K562 (cell line): ENCODE measurements around the gene VGF. TPM values are rescaled to one million over a fixed set of nuclear protein-coding genes. Genes with fewer than 3 reads are reported as not detected.

Experiments
- ARID3B ChIP-seq: fragments of 250-450 bp; sonication (Bioruptor Pico); IDR thresholded peaks from 2 replicates; pipeline ENCODE4 v1.4.0; 2020; ENCODE audit warnings: borderline replicate concordance
- ATF1 ChIP-seq, 2 experiments: fragments of 450-650 bp in 1 of 2; IDR thresholded peaks; 2 replicates each; pipeline ENCODE4 v1.6.1; 2016; ENCODE audit warnings: missing compliant biosample characterization in 1 of 2, missing genetic modification characterization in 1 of 2
- EGR1 ChIP-seq: fragments of 450-650 bp; conservative IDR thresholded peaks from 2 replicates; pipeline ENCODE4 v1.6.1; 2017; ENCODE audit warnings: mild to moderate bottlenecking
- EHMT2 ChIP-seq: fragments of 450-650 bp; IDR thresholded peaks from 2 replicates; pipeline ENCODE4 v1.6.1; 2018; ENCODE audit warnings: antibody characterized with exemption
- ELF1 ChIP-seq: fragments of 200-800 bp; sonication (Bioruptor generic); IDR thresholded peaks from 2 replicates; pipeline ENCODE4 v1.6.1; 2016; ENCODE audit warnings: missing genetic modification characterization, missing compliant biosample characterization
- ETV1 ChIP-seq: fragments of 450-650 bp; conservative IDR thresholded peaks from 2 replicates; pipeline ENCODE4 v1.6.1; 2016; ENCODE audit warnings: missing genetic modification characterization, control low read depth, low read depth, missing compliant biosample characterization
- GABPB1 ChIP-seq: sonication (generic); formaldehyde crosslinking; IDR thresholded peaks from 2 replicates; pipeline ENCODE4 v1.8.0; 2022; ENCODE audit warnings: mild to moderate bottlenecking, missing genetic modification reagents
- HSF4 ChIP-seq: fragments of 250-450 bp; sonication (Bioruptor Pico); IDR thresholded peaks from 2 replicates; pipeline ENCODE4 v2.1.2; 2022; ENCODE audit warnings: mild to moderate bottlenecking, moderate library complexity, borderline replicate concordance
- KDM2B ChIP-seq: fragments of 250-450 bp; sonication (Bioruptor Pico); IDR thresholded peaks from 2 replicates; pipeline ENCODE4 v1.8.0; 2021; ENCODE audit warnings: mild to moderate bottlenecking, moderate library complexity
- PHF20 ChIP-seq: fragments of 450-650 bp; IDR thresholded peaks from 2 replicates; pipeline ENCODE4 v1.6.1; 2018; ENCODE audit not compliant: partially characterized antibody
- ZBTB2 ChIP-seq: fragments of 450-650 bp; IDR thresholded peaks from 2 replicates; pipeline ENCODE4 v1.6.1; 2016; ENCODE audit warnings: antibody characterized with exemption
- ZBTB5 ChIP-seq: fragments of 450-650 bp; IDR thresholded peaks from 2 replicates; pipeline ENCODE4 v1.6.1; 2017; ENCODE audit warnings: antibody characterized with exemption
- ZNF263 ChIP-seq: sonication (generic); formaldehyde crosslinking; IDR thresholded peaks from 2 replicates; pipeline ENCODE4 v1.8.0; 2022; ENCODE audit warnings: mild to moderate bottlenecking, missing genetic modification reagents, borderline replicate concordance
- ZNF561 ChIP-seq: fragments of 450-650 bp; formaldehyde crosslinking; conservative IDR thresholded peaks from 2 replicates; pipeline ENCODE4 v1.4.0; 2020; ENCODE audit warnings: mild to moderate bottlenecking, moderate library complexity
- polyA plus RNA-seq, 8 experiments: library from polyadenylated mRNA; depleted of rRNA in 4 of 8; stranded (reverse) in 5 of 8; unstranded in 3 of 8; fragments of >200 nt; fragmentation: Nextera tagmentation in 2 of 8; fragmentation: Illumina TruSeq in 1 of 8; extraction: Ambion mirVana in 2 of 8; extraction: Trizol in 1 of 8; gene quantifications; 2 replicates each; pipeline versions ENCODE4 v1.2.1 to v1.2.3, GENCODE V29; 2011 to 2014; ENCODE audit warnings: inconsistent platforms in 1 of 8, missing spikeins in 1 of 8
- total RNA-seq, 7 experiments: library from RNA; depleted of rRNA in 6 of 7; stranded (reverse); fragments of >200 nt in 6 of 7; fragmentation: Illumina TruSeq in 2 of 7; extraction: Trizol in 2 of 7; gene quantifications; 2 replicates each; pipeline versions ENCODE4 v1.2.1 to v1.2.3, GENCODE V29; 2011 to 2021; ENCODE audit warnings: low replicate concordance in 1 of 7
- TF ChIP-seq, protein P1 (sequence below): sonication (generic); formaldehyde crosslinking; IDR thresholded peaks from 2 replicates; pipeline ENCODE4 v1.9.0; 2022; ENCODE audit warnings: mild to moderate bottlenecking, missing genetic modification reagents

VGF gene
- total and polyA plus RNA-seq, 9 of the 15 experiments (the other 6 are each of a cell fraction or from before 2014, with no cell fraction given), result 0.03 to 5.7 (median 0.34) TPM

GRCh38 chr7:101163279-101164070 lies 1.9 kb downstream of the VGF start (continued):
- TF ChIP-seq ARID3B (CRISPR knock-in tag), result no peak
- no peak for TF ChIP-seq ZBTB5
- TF ChIP-seq ZNF561 (CRISPR knock-in tag), result no peak
- TF ChIP-seq, protein P1, sequence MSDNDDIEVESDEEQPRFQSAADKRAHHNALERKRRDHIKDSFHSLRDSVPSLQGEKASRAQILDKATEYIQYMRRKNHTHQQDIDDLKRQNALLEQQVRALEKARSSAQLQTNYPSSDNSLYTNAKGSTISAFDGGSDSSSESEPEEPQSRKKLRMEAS, result peak; percentile 62
- TF ChIP-seq EHMT2, result peak; percentile 75
- TF ChIP-seq ATF1 (CRISPR knock-in tag; IDR thresholded peaks at IDR 0.05), result no peak
- TF ChIP-seq ATF1 (tag; IDR thresholded peaks at IDR 0.05), result no peak
- no peak for TF ChIP-seq HSF4 (CRISPR knock-in tag)
- peak; percentile 55; the same call in 1 of the 2 replicates for TF ChIP-seq ELF1
- TF ChIP-seq ETV1, result no peak
- TF ChIP-seq GABPB1 (CRISPR knock-in tag), result 0 out of 2 replicates have a peak, but pooled peaks have one; percentile 41
- TF ChIP-seq ZNF263 (CRISPR knock-in tag), result peak; percentile 94
- no peak for TF ChIP-seq KDM2B (CRISPR knock-in tag)
- TF ChIP-seq EGR1, result peak; percentile 97
- TF ChIP-seq ZBTB2, result peak; percentile 45; the same call in 1 of the 2 replicates
- TF ChIP-seq PHF20, result peak; percentile 37
